Kidney epithelial cell (primary cell): ENCODE measurements around the gene DOCK11. TPM values are rescaled to one million over a fixed set of nuclear protein-coding genes. Genes with fewer than 3 reads are reported as not detected.

Experiments
- DNase-seq: peaks from one replicate; pipeline ENCODE4 v3.0.0-alpha.2; 2010; ENCODE audit warnings: low read depth
- H3K27me3 ChIP-seq: 2 replicates; pipeline ENCODE4 v1.6.0; 2011; ENCODE audit warnings: low read length; ENCODE audit not compliant: control insufficient read depth, insufficient read depth
- H3K36me3 ChIP-seq: 2 replicates; pipeline ENCODE4 v1.5.1; 2011; ENCODE audit warnings: low read length; ENCODE audit not compliant: control insufficient read depth, insufficient read depth
- H3K4me3 ChIP-seq: 2 replicates; pipeline ENCODE4 v1.5.1; 2011; ENCODE audit warnings: low read depth, mild to moderate bottlenecking, control low read depth, low read length
- CTCF ChIP-seq: IDR thresholded peaks from 2 replicates; pipeline ENCODE4 v1.5.1; 2011; ENCODE audit warnings: mild to moderate bottlenecking, moderate library complexity, low read length, control low read depth, inconsistent platforms; ENCODE audit not compliant: insufficient read depth, poor library complexity, severe bottlenecking
- total RNA-seq: library from RNA; depleted of rRNA; stranded (reverse); fragments of >200 nt; gene quantifications from 2 replicates; pipeline ENCODE4 v1.2.3, GENCODE V29; 2015

The DOCK11 gene
- total RNA-seq, 1 donor from 2014 or later = 10.9 TPM

- no peak for DNase-seq
Observed at GRCh38 chrX:118551426-118551825, 55.8 kb downstream of the DOCK11 start.

GRCh38 chrX:118552121-118552900, 56.7 kb downstream of the DOCK11 start:
- no peak for DNase-seq
- Histone ChIP-seq H3K4me3 (no peak overlapping the region), H3K27me3 (no peaks in the 10 kb centered on the region), H3K36me3 (no peaks in the 10 kb centered on the region)
- no peak for TF ChIP-seq CTCF

More at GRCh38 chrX:118551426-118551825, 55.8 kb downstream of the DOCK11 start:
- Histone ChIP-seq H3K4me3 (no peak overlapping the region), H3K36me3 (no peaks in the 10 kb centered on the region), H3K27me3 (no peaks in the 10 kb centered on the region)
- TF ChIP-seq CTCF = no peak

GRCh38 chrX:118553042-118553710, 57.6 kb downstream of the DOCK11 start:
- no peaks in the 10 kb centered on the region for H3K27me3 ChIP-seq
- H3K36me3 ChIP-seq = no peaks in the 10 kb centered on the region
- no peak for TF ChIP-seq CTCF
- H3K4me3 ChIP-seq = no peak overlapping the region
- DNase-seq = no peak

- Histone ChIP-seq H3K27me3 (no peaks in the 10 kb centered on the region), H3K36me3 (no peaks in the 10 kb centered on the region), H3K4me3 (no peak overlapping the region)
- TF ChIP-seq CTCF = no peak
- DNase-seq = no peak
Observed at GRCh38 chrX:118554511-118554910, 58.9 kb downstream of the DOCK11 start.

- H3K4me3 ChIP-seq = no peak overlapping the region
- H3K36me3 ChIP-seq = no peaks in the 10 kb centered on the region
- no peak for DNase-seq
- no peak for TF ChIP-seq CTCF
- H3K27me3 ChIP-seq = no peaks in the 10 kb centered on the region
Observed at GRCh38 chrX:118558926-118559325, 63.3 kb downstream of the DOCK11 start.
